Immature natural killer cell (primary cell): ENCODE data around the gene FBXO44. TPM values are rescaled to one million over a fixed set of nuclear protein-coding genes. Genes with fewer than 3 reads are reported as not detected.
"Not testable (repeated sequence)": the region's sequence is repeated elsewhere in the genome, so short reads cannot be mapped to it uniquely, and the experiment has no call there.

Experiments used
- DNase-seq, 3 donors: peaks; one replicate each; pipeline ENCODE4 v3.0.0; 2022; ENCODE audit warnings: mixed read lengths in 1 of 3
- H3K27ac Mint-ChIP-seq, 6 donors: one replicate each; pipeline ENCODE4 v1.8.0; 2020; ENCODE audit warnings: mixed read lengths in 6 of 6, mild to moderate bottlenecking in 5 of 6, inconsistent platforms in 4 of 6, moderate library complexity in 3 of 6
- H3K27me3 Mint-ChIP-seq, 3 donors: one replicate each; pipeline ENCODE4 v1.8.0; 2020 to 2021; ENCODE audit warnings: low read depth in 3 of 3, mild to moderate bottlenecking in 3 of 3, mixed read lengths in 3 of 3, moderate library complexity in 3 of 3, inconsistent platforms in 1 of 3
- H3K36me3 Mint-ChIP-seq, 3 donors: one replicate each; pipeline ENCODE4 v1.8.0; 2020; ENCODE audit warnings: mixed read lengths in 3 of 3, inconsistent platforms in 2 of 3, mild to moderate bottlenecking in 2 of 3
- H3K4me1 Mint-ChIP-seq, 2 donors: one replicate each; pipeline ENCODE4 v1.8.0; 2020; ENCODE audit warnings: inconsistent platforms in 2 of 2, mild to moderate bottlenecking in 2 of 2, mixed read lengths in 2 of 2, moderate library complexity in 1 of 2
- H3K4me3 Mint-ChIP-seq, 5 donors: one replicate each; pipeline ENCODE4 v1.8.0; 2020; ENCODE audit warnings: mild to moderate bottlenecking in 5 of 5, mixed read lengths in 5 of 5, inconsistent platforms in 3 of 5, moderate library complexity in 3 of 5
- H3K9me3 Mint-ChIP-seq, 6 donors: one replicate each; pipeline ENCODE4 v1.8.0; 2020; ENCODE audit warnings: mild to moderate bottlenecking in 6 of 6, mixed read lengths in 6 of 6, inconsistent platforms in 4 of 6, moderate library complexity in 3 of 6
- polyA plus RNA-seq, 3 donors: library from polyadenylated mRNA; unstranded; fragments of 300-500 nt; fragmentation: Illumina TruSeq; gene quantifications; one replicate each; pipeline ENCODE4 v1.2.3, GENCODE V29; 2021

Gene FBXO44
- polyA plus RNA-seq, 3 donors from 2014 or later: 8.6 to 13.4 (median 12.5) TPM

- Mint-ChIP-seq H3K27me3 (peaks cover 5 to 11% (median 6%) of the 10 kb centered on the region in 3 donors), H3K4me1 (no peaks in the 10 kb centered on the region), H3K4me3 (no peak overlapping the region), H3K27ac (no peak overlapping the region), H3K9me3 (no peaks in the 10 kb centered on the region), H3K36me3 (no peaks in the 10 kb centered on the region)
- DNase-seq: no peak
Observed at GRCh38 chr1:11622398-11622797, 32.3 kb upstream of the FBXO44 start.

- H3K9me3 Mint-ChIP-seq: no peaks in the 10 kb centered on the region
- H3K4me3 Mint-ChIP-seq: no peak overlapping the region
- H3K36me3 Mint-ChIP-seq: no peaks in the 10 kb centered on the region
- H3K4me1 Mint-ChIP-seq: no peaks in the 10 kb centered on the region
- no peak overlapping the region for H3K27ac Mint-ChIP-seq
- no peak for DNase-seq
- peaks cover 5 to 14% (median 6%) of the 10 kb centered on the region in 3 donors for H3K27me3 Mint-ChIP-seq
Observed at GRCh38 chr1:11623702-11624101, 31.0 kb upstream of the FBXO44 start.

- no peak for DNase-seq
- Mint-ChIP-seq H3K4me1 (no peaks in the 10 kb centered on the region), H3K27ac (no peak overlapping the region), H3K4me3 (no peak overlapping the region), H3K36me3 (no peaks in the 10 kb centered on the region), H3K27me3 (peaks cover 5 to 13% (median 6%) of the 10 kb centered on the region in 3 donors), H3K9me3 (no peaks in the 10 kb centered on the region)
Observed at GRCh38 chr1:11626551-11626950, 28.1 kb upstream of the FBXO44 start.

- Mint-ChIP-seq H3K9me3 (no peaks in the 10 kb centered on the region), H3K27me3 (peaks cover 0 to 13% (median 5%) of the 10 kb centered on the region in 3 donors), H3K27ac (no peak overlapping the region), H3K4me3 (no peak overlapping the region), H3K36me3 (no peaks in the 10 kb centered on the region), H3K4me1 (no peaks in the 10 kb centered on the region)
- DNase-seq: no peak
Observed at GRCh38 chr1:11628767-11629166, 25.9 kb upstream of the FBXO44 start.

GRCh38 chr1:11629184-11630016, 25.3 kb upstream of the FBXO44 start:
- no peak for DNase-seq
- no peak overlapping the region for H3K27ac Mint-ChIP-seq
- H3K4me3 Mint-ChIP-seq: no peak overlapping the region
- no peaks in the 10 kb centered on the region for H3K4me1 Mint-ChIP-seq
- no peaks in the 10 kb centered on the region for H3K36me3 Mint-ChIP-seq
- no peaks in the 10 kb centered on the region for H3K9me3 Mint-ChIP-seq
- peaks cover 0 to 13% (median 5%) of the 10 kb centered on the region in 3 donors for H3K27me3 Mint-ChIP-seq

GRCh38 chr1:11634365-11635192, 20.1 kb upstream of the FBXO44 start:
- H3K4me3 Mint-ChIP-seq: no peak overlapping the region
- no peak for DNase-seq
- peaks cover 0 to 2% (median 0%) of the 10 kb centered on the region in 6 donors for H3K9me3 Mint-ChIP-seq
- H3K4me1 Mint-ChIP-seq: no peaks in the 10 kb centered on the region
- peaks cover 0 to 6% (median 3%) of the 10 kb centered on the region in 3 donors for H3K27me3 Mint-ChIP-seq
- no peaks in the 10 kb centered on the region for H3K36me3 Mint-ChIP-seq
- no peak overlapping the region for H3K27ac Mint-ChIP-seq

GRCh38 chr1:11638121-11638520, 16.6 kb upstream of the FBXO44 start:
- Mint-ChIP-seq H3K36me3 (no peaks in the 10 kb centered on the region), H3K4me1 (no peaks in the 10 kb centered on the region), H3K9me3 (peaks cover 0 to 2% (median 0%) of the 10 kb centered on the region in 6 donors), H3K4me3 (no peak overlapping the region), H3K27ac (no peak overlapping the region), H3K27me3 (peaks cover 0 to 4% (median 4%) of the 10 kb centered on the region in 3 donors)
- no peak for DNase-seq

GRCh38 chr1:11639372-11639771, 15.3 kb upstream of the FBXO44 start:
- Mint-ChIP-seq H3K36me3 (no peaks in the 10 kb centered on the region), H3K4me3 (no peak overlapping the region), H3K27ac (no peak overlapping the region), H3K27me3 (peaks cover 0 to 4% (median 4%) of the 10 kb centered on the region in 3 donors), H3K9me3 (peaks cover 0 to 2% (median 0%) of the 10 kb centered on the region in 6 donors), H3K4me1 (no peaks in the 10 kb centered on the region)
- DNase-seq: no peak

GRCh38 chr1:11640101-11640500, 14.6 kb upstream of the FBXO44 start:
- Mint-ChIP-seq H3K4me1 (no peaks in the 10 kb centered on the region), H3K9me3 (peaks cover 0 to 2% (median 0%) of the 10 kb centered on the region in 6 donors), H3K27me3 (peaks cover 0 to 4% (median 2%) of the 10 kb centered on the region in 3 donors), H3K36me3 (no peaks in the 10 kb centered on the region), H3K4me3 (no peak overlapping the region), H3K27ac (no peak overlapping the region)
- no peak for DNase-seq

GRCh38 chr1:11640944-11641343, 13.7 kb upstream of the FBXO44 start:
- Mint-ChIP-seq H3K4me1 (no peaks in the 10 kb centered on the region), H3K4me3 (no peak overlapping the region), H3K27me3 (peaks cover 0 to 4% (median 2%) of the 10 kb centered on the region in 3 donors), H3K36me3 (no peaks in the 10 kb centered on the region), H3K9me3 (peaks cover 0 to 2% (median 0%) of the 10 kb centered on the region in 6 donors), H3K27ac (no peak overlapping the region)
- DNase-seq: no peak

GRCh38 chr1:11641776-11642305, 12.8 kb upstream of the FBXO44 start:
- Mint-ChIP-seq H3K27ac (no peak overlapping the region), H3K4me1 (no peaks in the 10 kb centered on the region), H3K4me3 (no peak overlapping the region), H3K27me3 (peaks cover 2 to 4% (median 2%) of the 10 kb centered on the region in 3 donors), H3K36me3 (no peaks in the 10 kb centered on the region), H3K9me3 (peaks cover 0 to 2% (median 0%) of the 10 kb centered on the region in 6 donors)
- DNase-seq: no peak

- H3K4me3 Mint-ChIP-seq, H3K4me1 Mint-ChIP-seq, H3K27me3 Mint-ChIP-seq, H3K36me3 Mint-ChIP-seq, H3K9me3 Mint-ChIP-seq: not testable (repeated sequence)
- H3K27ac Mint-ChIP-seq: peak overlapping the region in 1 of 6 donors; percentile 12
- DNase-seq: peak; percentile 61 to 70 (median 62)
Observed at GRCh38 chr1:11642418-11643017, 12.2 kb upstream of the FBXO44 start.

GRCh38 chr1:11643782-11644181, 10.9 kb upstream of the FBXO44 start:
- Mint-ChIP-seq H3K36me3 (no peaks in the 10 kb centered on the region), H3K4me3 (no peak overlapping the region), H3K27me3 (peaks cover 2 to 4% (median 2%) of the 10 kb centered on the region in 3 donors), H3K27ac (no peak overlapping the region), H3K4me1 (peaks cover 0 to 2% of the 10 kb centered on the region in 2 donors), H3K9me3 (no peaks in the 10 kb centered on the region)
- DNase-seq: no peak
